CD4-positive, alpha-beta T cell treated with Interleukin-6 for 4 hours (primary cell): Measurements from ENCODE around the gene DIAPH1.

Source experiments
- DNase-seq: peaks from one replicate; pipeline ENCODE4 v3.0.0-alpha.2; 2020; ENCODE audit warnings: mixed read lengths

Gene DIAPH1

DNA sequence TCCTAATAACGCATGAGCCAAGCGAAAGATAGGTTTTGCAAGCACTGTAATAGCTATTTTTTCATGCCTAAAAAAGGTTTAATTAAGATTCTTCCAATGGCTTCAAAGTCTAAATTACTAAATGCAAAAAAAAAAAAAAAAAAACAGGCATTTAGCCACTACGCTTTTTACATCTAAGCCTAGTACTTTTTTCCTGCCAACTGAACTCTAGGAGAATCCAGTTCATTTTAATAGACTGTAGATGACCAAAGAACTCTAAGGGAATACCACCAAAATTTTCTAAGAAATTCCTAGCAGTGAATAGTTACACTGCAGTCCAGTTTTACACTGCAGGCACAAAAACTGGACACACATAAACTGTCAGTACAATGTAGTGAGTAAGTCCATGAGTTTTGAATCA lies 9.8 kb downstream of the DIAPH1 start:
- no peak for DNase-seq

DNA sequence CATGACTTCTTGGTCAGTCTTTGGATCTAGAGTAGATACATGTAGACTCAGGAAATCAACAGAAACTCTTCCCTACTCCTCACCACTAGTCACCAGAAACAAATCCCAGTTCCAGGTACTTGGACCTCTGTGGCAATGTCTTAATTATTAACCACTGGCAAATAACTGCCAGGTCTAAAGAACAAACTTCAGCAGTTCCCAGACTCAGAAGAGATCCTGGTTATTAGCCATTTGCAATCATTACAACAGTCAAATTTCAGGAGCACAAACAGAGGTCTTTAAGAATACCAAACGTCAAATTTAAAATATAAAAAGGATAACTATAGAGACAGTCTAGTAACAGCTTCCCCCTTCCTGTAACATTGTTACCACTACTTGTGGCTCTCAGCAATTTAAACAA lies 10.2 kb downstream of the DIAPH1 start:
- no peak for DNase-seq

DNA sequence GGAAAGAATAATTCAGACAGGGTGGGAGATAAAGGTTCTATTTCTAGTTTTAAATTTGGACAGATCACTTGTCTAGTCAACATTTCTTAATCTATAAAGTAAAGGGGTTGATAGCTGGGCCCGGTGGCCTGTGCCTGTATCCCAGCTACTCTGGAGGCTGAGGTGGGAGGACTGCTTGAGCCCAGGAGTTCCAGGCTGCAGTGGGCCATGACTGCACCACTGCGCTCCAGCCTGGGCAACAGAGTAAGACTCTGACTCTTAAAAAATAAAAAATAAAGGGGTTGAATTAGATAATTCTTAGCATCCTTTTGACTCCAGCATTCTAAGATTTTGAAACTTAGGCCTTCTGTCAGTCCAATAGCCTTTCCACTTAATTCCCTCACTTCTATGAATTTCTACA lies 10.8 kb downstream of the DIAPH1 start:
- no peak for DNase-seq

DNA sequence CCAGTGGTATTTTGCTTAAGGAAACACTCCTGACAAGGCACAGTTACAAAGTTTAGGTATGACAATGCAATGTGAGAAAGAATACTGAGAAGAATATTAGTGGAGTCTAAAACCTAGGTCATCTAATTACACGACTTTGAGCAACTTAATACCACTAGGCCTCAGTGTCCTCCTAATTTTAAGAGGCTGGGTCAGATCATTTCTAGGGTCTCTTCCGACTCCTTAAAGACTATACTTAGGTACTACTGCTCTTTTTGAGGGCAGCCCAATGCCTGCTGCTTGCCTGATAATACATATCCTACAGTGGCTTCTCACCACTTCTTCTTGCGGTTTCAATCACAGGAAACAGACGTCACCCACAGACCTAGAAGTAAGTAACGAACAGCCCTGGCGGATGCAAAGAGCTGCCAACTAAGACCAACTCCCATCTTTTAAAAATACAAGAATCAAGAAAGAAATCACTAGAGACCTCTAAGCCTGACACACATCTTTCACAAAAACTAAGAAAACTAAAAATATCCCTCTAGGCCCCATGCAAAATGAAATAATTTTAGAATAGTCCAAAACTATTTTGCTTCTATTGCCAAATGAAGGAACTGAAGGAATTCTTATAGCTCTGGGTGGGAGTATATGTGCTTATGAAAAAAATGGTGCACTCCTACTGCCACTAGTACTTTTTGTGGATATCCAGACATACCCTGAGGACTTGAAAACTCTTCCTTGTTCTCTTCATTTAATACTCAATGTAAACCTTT lies 13.1 kb downstream of the DIAPH1 start:
- DNase-seq = peak; percentile 75

DNA sequence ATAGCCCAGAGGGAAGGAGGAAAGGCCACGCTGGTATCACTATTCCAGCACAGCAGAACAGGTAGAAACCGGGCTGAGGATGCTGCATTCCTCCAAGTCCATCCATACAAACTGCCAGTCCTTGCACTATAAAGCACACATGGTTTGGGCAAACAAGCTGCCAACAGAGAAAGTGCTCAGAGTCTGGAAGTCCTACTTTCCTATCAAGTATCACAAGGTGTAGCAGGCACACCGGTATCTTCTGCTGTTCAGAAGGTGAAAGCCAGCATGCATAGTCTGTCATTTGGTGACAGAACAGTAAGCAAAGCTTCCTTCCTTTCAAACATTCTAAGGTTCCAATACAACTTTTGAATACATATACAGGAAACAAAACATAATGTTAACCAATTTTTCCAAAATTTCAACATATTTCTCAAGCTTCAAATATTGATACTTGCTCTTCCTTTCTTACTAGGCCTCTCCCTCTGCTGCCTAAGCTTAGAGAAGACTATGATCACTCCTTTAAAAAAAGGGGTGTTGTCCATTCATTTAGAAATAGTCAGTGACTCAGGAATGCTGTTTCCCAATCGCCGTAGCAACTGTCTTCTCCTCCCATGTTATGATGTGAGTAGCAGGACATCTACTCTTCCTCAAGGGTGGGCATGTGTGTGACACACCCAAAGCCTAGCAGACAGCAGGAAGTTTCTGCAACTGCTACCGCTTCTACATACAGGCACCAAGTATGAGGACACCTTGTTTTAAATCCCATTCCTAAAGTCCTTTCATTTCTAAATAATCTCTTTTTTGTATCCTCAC lies 14.7 kb downstream of the DIAPH1 start:
- peak; percentile 25 for DNase-seq

DNA sequence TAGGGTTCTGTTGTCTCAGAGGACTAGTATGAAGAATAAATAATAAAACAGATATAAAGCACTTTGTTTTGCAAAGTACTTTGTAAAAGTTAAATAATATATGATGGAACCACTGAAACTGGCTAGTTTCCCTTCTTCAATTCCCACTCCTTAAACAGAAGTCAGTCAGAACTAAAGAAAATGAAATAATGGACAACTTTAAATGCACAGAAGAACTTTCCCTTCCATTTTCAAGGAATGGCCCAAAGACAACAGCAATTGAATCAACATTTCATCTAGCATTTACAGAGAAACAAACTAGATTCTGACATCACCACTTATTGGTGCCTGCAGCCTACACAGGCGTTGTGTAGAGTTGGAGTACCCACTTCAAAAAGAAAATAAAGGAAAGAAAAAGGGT lies 16.2 kb downstream of the DIAPH1 start:
- no peak for DNase-seq

DNA sequence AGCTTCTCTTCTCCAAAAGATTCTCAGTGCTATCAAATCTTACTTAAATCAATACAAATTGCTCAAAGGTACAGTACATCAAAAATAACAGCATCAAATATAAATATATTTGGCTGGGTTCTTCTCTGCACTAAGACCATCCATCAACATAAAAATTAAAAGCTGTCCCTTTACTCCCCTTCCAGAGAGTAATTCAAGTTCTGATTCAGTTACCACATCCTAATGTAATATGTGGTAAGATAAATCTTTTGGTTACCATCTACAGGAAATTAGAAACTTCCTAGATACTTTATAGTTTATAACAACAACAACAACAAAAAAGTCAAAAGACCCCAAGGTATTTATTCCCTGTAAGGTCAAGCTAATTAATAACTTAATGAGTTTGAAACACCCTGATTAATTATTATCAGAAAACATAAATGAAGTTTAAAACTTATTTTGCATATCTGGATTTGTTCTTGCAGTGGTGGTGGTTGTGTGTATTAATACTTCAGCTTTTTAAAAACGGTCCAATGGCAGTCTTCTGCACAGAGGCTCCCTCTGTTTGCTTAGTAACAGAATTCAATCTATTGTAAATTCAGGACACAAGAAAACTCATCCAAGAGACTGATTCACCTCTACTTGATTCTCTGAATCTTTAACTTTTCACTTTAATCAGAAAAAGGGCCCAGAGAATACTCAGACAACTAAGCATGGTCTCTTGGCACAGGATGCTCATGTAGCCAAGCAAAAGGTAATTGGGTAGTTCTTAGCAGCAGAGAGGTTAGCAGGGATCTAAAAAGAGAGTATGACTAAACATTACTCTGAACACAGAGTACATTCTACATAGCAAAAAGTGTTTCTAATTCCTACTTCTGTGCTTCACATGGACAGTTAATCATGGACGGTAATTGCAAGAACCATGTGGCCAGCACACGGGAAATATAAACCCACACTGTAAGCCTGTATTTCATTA lies 20.1 kb downstream of the DIAPH1 start:
- no peak for DNase-seq

DNA sequence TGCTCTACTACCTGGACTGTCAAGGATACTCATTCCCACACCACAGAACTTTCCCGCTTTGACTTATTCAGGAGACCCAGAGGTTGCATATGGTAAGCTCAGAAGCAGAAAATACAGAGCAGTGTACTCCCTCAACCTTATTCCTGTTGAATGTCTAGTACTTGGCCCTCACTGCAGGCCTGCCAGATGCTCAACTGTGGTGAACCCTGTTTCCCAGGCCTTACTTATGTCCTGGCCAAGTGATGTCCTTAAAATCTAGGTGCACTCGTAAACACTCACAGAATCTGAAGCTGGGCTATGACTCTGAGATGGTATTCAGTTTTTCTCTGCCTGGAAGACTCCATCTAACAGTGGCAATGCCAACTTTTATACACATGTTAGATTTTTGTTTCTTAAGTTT lies 21.0 kb downstream of the DIAPH1 start:
- no peak for DNase-seq

DNA sequence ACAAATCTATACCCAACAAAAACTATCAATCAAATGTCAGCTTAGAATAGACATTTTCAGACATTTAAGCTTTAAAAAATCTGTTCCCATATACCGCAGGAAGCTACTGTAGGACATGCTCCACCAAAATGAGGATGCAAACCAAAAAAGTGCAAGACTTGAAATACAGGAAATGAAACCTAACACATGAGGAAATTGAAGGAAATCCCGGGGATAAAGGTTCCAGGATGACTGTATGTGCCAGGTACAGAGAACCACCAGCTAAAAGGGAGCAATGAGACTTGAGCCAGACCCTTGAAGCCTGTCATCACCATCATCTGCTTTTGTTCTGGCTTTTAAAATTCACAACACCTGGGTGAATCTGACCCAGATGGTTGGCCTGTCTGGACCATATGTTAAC lies 21.4 kb downstream of the DIAPH1 start:
- no peak for DNase-seq

DNA sequence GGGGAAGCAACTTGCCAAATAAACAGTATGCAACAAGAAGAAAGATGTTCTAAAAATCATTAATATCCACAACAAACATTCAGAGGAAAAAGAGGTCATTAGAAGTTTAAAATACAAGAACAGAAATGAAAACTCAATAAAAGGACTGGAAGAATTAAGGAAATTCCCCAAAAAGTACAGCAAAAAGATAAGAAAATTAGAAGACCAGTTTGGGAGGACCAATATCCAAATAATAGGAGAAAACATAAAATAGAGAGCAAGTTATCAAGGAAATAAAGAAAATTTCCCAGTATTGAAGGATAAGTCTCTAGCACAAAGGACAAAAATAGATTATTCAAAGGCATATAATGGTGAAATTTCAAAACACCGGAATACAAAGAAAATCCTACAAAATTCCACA lies 21.9 kb downstream of the DIAPH1 start:
- no peak for DNase-seq

DNA sequence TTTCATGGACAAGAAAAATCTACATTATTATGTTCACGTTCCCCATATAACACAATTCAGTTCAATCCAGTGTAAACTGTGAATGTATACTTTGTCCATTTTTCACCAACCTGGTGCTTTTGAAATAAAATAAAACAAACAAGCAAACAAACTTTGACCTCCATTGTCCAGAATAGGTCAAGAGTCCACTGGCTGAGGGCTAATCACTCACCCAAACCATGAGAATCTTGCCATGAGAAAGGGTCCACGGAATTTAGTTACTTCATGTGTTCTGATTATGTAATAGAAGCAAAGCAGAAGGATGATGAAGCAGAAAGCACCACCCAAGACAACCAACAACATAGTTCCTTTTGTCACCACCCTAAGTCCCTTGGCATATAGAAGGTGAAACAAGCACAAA lies 28.7 kb downstream of the DIAPH1 start:
- DNase-seq = no peak

DNA sequence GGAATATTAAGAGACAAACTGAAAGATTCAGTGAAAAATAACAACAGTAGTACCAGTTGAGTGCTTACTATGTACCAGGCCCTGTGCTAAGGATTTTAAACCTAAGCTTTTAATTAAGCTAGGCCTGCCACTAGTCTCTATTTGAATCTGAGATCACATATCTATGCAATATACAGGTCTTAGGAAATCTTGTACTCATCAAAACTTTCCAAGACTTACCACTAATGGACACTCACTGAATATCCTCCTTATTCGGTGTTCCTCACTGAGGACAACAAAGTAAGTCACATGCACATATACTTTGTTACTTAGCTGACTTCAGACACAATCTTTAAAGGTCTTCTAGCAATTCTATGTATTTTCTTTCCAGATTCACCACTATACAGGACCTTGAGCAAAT lies 32.6 kb downstream of the DIAPH1 start:
- no peak for DNase-seq

DNA sequence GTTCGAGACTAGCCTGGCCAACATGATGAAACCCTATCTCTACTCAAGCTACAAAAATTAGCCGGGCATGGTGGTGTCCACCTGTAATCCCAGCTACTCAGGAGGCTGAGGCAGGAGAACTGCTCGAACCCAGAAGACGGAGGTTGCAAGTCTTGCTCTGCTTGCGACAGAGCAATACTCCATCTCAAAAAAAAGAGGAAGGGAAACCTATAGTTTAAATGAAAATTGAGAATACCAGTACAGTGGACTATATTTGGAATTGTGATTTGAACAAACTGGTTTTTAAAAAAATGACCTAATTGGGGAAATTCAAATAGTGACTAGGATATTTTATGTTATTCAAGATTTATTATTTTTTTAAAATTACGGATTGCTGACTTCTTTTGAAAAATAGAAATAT lies 33.2 kb downstream of the DIAPH1 start:
- no peak for DNase-seq

DNA sequence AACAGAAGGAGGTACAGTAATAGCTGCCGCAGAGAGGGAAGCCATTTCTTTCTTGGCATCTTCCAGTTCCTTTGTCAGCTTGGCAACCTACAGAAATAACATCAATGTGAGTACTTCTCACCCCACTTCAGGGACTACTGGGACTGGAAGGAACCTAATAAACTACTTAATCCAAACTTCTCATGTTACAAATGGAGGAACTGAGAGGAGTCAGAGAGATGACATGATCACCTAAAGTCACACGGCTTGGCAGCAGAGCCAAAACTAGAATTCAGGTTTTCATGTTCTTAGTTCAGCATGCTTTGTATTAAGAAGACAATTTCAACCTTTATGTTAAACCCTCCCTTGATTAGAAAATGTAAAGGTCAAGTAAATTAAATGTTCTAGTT lies 44.7 kb downstream of the DIAPH1 start:
- no peak for DNase-seq

DNA sequence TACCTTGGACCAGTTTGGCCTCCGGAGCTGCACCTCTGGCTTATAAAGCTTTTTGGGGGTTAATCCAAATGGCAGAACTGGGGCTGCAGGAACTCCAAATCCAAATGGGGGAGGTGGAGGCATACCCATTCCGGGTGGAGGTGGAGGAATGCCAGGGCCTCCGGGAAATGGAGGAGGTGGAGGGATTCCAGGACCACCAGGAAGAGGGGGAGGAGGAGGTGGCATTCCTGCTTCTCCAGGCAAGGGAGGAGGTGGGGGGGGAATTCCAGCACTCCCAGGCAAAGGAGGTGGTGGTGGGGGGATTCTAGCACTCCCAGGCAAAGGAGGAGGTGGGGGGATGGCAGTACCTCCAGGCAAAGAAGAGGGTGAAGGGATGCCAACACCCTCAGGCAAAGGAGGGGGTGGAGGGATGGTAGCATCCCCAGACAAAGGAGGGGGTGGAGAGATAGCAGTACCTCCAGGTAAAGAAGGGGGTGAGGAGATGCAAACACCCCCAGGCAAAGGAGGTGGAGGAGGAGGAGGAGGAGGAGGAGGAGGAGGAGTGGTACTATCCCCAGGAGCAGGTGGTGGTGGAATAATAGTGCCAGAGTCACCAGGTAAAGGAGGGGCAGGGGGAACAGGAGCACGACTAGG lies 45.2 kb downstream of the DIAPH1 start:
- no peak for DNase-seq

DNA sequence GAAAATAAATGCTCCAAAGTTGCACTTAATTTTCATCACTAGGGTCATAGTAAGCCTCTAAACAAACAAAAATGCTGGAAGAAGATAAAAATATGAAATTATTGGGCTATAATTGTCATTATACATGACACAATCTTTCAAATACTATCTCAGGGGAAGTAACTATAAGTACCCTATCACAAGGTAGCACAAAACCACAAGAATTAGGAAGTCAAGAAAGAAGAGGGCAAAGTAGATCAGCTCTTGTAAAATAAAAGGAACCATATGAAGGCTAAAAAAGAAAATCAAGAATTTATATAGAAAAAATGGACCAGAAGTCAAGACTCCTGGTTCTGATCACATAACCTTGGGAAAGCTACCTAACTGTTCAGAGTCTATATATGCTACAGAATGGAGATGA lies 48.1 kb downstream of the DIAPH1 start:
- no peak for DNase-seq

DNA sequence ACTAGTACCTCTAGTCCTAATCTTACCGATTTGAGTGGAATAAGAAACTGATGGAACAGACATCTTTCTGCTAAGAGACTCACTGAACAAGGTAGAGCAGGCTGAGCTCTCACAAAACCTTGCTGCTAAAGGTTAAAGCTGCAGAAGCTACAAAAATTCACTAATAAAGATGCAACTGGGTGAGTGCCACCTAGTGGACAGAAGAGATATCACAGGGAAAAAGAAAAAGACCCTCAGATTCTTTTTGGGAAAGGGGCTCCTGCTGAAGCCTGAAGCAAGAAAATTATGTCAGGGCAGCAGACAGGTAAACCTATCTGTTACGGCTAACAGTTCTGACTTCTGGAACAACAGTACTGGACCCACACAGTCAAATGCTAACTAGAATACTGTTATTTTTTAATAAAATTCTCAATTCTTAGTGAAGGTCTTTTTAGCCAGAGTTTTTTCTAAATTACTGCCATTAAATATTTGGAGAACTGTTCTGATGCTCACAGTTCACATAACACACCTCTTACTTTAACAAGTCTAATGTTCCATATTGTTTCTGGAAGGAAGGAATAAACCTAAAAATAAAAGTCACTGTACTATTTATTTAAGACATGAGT lies 51.2 kb downstream of the DIAPH1 start:
- no peak for DNase-seq

DNA sequence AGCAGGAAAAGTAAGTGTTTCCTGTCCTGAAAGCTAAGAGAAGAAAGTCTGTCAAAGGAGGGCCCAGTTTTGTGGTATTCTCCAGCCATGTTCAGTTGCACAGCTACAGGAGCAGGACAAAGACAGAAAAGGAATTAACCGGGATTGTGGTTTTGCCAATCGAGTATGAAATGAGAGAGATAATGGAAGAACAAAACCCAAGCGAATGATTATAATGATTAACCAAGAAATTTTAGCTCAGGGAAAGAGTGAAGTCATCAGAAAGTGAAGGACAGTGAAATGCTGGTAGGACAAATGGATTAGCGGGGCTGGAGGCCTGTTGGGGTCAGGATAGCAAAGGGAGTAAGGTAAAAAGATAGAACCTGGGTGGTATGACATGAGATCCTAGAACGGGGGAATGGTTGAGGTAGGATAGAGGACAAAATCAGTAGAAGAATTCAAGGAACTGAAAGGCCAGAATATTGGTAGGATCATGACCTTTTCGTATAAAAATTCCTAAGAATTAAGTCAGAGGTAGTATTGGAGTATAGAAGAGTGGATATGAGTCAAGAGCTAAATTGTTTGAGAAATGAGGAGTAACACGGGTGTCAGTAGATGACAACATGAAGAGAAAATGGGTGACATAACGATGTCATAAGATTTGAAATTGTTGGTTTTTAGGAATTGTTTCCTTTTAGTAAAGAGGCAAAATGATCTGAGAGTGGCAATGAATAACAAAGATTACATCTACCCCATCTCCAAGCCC lies 52.8 kb downstream of the DIAPH1 start:
- DNase-seq = no peak

DNA sequence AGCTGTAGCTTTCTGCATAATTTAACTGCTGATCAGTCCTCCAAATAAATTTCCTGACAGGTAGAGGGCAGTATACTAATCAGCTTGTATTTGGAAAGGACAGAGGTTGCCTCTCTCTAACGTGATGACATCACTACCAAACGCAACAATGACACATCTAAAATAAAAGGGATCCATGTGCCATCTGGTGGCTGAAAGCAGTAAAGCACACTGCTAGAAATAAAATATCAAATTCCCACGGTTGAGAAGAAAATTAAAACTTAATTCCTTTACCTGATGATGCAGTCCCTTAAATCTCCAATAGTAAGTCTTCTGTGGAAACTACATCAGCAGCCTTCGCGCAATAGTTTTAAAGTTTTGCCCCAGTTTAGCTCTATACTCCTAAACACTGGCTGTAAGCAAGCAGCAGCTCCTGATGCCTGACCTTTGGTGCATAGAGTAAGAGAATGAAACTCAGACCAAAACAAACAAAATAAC lies 54.5 kb downstream of the DIAPH1 start:
- peak; percentile 70 for DNase-seq

DNA sequence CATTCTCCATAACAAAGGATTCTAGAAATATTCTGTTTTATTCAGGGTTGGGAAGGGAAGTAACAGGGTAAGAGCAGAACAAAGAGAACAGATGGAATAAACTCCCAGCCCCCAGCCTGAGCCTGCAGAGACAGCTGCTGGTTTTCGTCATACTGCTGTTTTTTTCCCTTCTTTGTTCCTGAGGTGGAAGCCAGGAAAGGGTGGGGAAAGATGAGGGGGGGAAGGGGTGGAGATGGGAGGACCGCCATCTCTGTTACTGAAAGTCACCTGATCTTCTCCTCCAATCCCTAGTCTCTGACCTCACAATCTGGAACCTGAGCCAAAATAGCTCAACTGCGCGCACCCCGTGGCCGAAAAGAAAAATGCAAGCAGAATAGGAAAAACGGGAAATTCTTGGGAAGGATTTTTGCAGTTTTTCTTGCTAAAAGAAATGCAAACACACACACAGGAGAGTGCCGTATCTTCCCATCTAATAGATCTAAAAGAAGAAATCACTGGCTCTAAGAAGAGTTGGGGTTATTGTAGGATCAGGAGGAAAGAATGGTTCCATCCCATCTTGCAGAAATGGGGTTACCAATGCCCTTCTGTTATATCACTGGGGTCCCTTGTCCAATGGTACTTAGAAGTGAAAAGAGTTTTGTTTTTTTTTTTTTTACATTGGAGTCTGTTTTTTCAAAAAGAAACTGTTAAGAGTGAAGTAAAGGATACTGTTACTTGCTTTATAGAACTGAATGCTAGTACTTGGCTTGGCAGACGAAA lies 57.9 kb downstream of the DIAPH1 start:
- no peak for DNase-seq

DNA sequence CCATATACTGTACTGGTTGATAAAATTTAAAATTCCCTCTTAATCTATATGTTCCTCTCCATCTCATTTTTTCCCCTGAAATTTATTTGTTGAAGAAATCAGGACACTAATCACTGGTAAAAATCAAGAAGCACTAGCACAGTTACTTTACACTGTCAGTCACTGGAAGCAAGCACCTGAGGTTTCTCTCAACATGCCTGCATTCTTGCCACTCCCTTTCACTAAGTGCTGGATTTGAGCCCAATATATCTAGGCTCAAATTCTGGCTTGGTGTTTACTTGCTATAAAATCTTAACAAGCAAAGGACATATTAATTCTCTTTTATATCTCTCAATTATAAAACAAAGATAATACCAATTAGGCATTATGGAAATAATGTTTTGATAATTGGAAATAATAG lies 58.6 kb downstream of the DIAPH1 start:
- no peak for DNase-seq
